ENCODE data around the gene MTHFSD.
A peak's percentile ranks its signal among the peaks of the same experiment; 100 is the strongest.
"Not testable (repeated sequence)": the region's sequence is repeated elsewhere in the genome, so short reads cannot be mapped to it uniquely, and the experiment has no call there.

MTHFSD gene, protein sequence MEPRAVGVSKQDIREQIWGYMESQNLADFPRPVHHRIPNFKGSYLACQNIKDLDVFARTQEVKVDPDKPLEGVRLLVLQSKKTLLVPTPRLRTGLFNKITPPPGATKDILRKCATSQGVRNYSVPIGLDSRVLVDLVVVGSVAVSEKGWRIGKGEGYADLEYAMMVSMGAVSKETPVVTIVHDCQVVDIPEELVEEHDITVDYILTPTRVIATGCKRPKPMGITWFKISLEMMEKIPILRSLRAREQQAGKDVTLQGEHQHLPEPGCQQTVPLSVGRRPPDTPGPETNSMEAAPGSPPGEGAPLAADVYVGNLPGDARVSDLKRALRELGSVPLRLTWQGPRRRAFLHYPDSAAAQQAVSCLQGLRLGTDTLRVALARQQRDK

DNA sequence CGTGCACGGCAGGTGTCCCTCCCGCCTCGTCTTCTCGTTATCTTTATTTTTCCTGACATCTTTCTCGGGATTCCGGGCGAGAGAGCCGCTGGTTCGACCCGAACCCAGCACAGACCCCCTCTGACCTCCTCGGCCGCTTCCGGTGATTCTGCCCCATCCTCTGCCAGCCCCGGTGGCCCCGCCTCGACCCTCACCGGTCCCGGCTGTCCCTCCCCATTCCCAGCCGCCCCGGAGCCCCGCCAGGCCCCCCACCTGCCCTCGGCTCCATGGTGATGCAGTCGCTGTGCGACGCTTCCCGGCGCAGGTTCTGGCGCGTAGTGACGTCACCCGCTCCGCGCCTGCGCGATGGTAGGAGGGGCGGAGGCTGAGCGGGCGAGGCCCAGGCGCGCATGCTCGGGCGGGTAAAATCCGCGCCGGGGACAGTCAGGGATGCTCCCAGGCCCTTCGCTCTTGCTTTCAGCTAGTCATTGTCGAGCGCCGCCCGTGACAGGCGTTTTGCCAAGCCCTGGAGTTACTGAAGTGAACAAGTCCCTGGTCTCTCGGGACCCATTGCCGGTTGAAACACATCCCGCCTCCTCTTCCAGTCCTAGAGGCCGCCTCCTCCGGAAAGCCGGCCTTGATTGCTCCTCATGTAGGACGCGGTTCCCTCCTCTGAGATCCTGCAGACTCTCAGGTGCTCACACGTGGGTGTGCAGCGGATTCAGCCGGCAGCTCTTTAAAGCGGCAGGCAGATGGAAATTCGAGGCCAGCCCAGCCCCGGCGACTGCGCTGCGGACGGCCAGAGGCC, at the start of gene MTHFSD:
TSS of gene MTHFSD (minus strand) at position 319 of the 787 bp plus-strand sequence. CDS start at position 268, 51 bp downstream.
- peak; percentile 77 to 89 for DNase-seq

DNA sequence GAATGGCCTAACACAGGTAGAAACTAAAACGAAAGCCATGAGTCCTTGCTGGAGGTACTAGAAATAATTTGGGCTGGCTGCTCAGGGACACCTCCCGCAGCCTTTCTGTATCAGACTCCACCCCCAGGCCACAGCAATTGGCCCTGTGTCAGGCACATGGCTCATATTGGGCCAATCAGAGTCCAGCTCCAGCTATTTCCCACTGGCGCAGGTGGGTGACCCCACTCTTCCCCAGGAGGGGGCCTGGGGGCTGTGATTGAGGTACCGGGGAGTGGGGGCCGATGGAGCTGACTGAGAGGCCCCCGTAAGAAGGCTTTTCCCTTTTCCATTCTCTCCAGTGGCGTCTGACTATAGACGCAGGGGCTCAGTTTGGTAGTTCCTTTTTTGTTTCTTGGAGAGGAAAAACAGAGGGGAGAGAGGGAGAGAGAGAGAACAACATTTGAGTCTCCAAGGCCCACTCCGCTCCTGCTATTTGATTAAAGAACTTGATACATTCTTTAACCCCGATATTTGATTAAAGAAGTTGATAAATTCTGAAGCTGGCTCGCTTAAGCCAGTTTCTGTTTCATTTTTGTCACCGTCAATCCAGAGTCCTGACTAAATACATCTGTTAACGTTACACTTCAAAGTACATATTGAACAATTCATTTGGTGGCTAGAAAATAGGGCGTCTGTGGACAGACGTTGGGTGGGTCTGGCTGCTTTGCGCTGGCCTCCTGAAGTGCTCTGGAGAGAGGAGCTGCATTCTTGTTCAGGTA, 49.6 kb upstream of the MTHFSD start:
- no peak for DNase-seq

GRCh38 chr16:86602521-86602920, 47.5 kb upstream of the MTHFSD start:
- no peak for DNase-seq

GRCh38 chr16:86601356-86601755, 46.3 kb upstream of the MTHFSD start:
- DNase-seq: no peak

DNA sequence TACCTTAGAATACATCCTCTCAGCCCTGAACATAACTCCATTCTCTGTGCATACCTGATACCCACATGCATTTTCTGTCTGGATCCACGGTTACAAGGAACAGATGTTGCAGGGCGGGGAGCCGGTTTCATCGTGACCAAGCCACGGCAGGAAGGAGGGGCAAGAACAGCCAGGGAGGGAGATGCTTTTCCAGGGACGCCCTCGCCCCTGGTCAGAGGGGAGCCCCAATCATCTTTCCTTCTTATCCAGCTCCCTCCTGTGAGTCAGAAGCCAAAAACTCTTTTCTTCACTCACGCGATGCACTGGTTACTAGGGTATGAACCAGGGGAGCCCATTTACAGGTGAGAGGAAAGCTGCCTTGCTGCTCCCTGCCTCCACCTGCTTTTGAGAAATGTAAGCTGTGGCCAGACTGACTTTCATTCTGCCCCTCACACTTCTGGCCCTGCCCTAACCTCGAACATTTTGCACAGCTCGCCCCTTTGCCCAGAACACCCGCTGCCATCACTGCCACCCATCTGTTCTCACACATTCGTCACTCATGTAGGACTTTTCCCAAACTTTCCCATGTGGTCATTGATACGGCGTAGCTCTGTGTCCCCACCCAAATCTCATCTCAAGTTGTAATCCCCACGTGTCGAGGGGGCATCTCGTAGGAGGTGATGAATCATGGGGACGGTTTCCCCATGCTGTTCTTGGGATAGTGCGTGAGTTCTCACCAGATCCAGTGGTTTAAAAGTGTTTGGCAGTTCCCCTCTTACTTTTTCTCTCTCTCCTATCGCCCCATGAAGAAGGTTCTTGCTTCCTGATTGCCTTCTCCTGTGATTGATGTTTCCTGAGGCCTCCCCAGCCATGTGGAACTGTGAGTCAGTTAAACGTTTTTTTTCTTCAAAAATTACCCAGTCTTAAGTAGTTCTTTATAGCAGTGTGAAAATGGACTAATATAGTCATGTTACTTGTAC, 43.9 kb upstream of the MTHFSD start:
- no peak for DNase-seq

DNA sequence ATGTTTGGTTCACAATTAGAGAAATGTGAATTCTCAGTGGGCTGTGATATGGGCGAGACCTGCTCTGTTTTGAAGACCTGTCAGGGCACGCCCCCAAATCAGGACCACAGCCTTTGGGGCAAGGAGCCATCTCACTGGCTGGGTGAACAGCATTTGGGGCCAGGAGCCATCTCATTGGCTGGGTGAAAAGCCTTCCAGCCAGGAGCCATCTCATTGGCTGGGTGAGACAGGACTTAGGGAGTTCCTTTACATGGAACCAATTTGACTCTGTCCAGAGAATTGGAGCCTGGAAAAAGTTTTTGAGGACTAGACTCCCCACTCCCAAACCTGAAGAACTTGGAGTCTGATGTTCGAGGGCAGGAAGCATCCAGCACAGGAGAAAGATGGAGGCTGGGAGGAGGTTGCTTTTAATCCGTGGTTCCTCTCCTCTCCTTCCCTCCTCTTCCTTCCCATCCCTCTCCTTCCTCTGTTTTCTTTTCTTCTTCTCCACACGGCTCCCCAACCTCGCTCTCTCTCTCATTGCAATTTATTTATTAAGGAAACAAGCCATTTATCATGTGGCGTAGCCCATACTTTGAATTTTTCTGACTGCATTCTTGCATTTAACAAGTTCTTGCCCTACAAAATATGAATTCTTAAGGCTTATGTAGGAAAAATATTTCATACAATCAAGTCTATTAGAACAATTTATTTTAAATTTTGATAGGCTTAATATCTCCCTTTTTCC, 43.0 kb upstream of the MTHFSD start:
- DNase-seq: no peak

DNA sequence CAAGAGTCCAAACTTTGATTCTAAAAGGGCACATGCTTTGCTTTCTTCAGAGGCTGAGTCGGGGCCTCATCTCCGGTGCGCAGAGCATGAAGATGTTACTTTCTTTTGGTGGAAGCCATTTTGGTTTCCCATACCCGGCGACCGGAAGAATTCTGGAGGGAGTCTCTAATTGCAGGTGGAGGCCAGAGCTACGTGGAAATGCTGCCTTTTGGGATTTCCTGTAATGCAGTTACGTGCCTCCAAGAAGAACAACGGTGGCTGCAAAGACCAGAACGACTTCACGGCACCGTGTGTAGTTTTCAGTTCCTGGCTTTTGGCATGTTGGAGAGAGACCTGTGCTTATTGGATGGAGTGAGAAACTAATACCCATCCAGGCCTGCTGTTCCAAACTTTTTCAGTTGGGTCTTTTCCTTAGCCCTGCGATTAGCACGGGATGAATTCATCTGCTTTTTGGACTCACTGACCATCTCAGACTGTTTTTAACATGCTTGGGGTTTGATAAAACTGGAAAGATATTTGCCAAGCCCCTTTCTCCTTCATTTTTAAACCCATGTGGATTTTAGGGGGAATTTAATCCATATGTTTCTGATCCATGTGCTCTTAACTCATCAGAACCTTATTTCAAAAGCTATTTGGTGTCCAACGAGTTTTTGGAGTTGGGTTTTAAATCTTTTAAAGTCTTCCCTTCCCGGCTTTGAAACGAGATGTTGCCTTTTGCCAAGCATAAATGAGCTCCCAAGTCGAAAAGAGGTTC, 42.3 kb upstream of the MTHFSD start:
- no peak for DNase-seq

- DNase-seq: no peak
Measured at GRCh38 chr16:86595983-86596605, 41.1 kb upstream of the MTHFSD start.

DNA sequence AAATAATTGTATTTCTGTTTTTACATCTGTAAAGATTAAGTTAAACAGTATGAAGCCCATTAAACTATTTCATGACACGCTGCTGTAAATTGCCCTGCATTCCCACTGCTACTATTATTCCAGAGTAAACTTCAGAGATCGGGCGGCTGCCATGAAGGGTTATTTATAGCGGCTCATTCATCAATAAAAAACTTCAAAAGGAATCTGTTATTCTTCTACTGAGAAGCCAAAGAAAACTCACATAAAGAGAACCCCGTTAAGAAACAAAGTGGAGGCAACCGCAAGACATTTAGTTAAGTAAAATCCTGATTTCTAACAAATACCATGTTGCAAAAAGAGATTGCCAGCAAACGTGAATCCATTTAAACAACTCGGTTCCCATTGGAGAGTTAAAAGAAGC, 39.7 kb upstream of the MTHFSD start:
- no peak for DNase-seq

GRCh38 chr16:86593913-86594620, 39.0 kb upstream of the MTHFSD start:
- DNase-seq: no peak

DNA sequence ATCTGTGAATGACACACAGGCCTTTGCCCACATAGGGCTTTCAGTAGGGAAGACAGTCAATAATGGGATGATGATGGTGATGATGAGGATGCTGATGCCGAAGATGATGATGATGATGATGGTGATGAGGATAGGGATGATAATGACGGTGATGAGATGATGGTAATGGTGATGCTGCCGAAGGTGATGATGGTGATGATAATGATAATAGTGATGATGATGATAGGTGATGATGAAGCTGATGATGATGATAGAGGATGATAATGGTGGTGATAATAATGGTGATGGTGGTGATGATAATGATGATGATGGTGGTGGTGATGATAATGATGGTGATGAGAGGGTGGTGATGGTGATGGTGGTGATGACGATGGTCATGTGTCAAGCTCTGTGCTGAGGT, 36.2 kb upstream of the MTHFSD start:
- no peak for DNase-seq

DNA sequence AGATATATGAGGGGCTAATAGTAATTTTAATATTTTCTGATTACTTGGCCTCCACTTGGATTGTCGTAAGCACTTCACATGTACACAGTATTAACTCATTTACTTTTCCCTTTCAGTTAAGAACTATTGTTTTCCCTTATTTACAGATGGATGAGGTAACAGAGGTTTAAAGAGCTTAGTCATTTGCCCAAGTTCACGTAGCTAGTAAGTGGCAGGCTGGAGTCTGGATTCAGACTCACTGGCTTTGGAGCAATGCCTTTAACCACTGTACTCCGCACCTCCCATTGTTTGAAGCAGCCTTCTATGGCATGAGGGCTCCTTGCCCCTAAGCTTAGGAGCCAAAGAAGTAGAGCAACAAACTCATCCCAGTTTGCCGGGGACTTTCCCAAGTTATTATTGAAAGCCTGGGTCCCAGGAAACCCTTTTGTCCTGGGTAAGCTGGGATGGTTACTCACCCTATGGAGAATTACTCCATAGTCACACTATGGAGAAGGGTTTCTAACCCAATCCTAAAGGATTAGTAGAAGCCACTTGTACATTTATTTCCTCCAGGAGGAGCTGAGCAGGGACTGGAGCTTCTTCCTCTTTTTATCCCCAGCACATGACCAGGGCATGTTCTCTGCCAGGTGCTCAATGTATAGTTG, 35.6 kb upstream of the MTHFSD start:
- no peak for DNase-seq

DNA sequence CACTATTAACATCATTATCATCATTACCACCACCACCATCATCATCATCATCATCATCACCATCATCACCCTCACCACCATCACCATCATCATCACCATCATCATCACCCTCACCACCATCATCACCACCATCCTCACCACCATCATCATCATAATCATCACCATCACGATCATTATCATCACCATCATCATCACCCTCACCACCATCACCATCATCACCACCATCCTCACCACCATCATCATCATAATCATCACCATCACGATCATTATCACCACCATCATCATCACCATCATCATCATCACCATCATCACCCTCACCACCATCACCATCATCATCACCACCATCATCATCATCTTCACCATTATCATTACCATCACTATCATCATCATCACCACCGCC, 32.9 kb upstream of the MTHFSD start:
- not testable (repeated sequence) for DNase-seq

GRCh38 chr16:86587487-86587886, 32.5 kb upstream of the MTHFSD start:
- DNase-seq: no peak

DNA sequence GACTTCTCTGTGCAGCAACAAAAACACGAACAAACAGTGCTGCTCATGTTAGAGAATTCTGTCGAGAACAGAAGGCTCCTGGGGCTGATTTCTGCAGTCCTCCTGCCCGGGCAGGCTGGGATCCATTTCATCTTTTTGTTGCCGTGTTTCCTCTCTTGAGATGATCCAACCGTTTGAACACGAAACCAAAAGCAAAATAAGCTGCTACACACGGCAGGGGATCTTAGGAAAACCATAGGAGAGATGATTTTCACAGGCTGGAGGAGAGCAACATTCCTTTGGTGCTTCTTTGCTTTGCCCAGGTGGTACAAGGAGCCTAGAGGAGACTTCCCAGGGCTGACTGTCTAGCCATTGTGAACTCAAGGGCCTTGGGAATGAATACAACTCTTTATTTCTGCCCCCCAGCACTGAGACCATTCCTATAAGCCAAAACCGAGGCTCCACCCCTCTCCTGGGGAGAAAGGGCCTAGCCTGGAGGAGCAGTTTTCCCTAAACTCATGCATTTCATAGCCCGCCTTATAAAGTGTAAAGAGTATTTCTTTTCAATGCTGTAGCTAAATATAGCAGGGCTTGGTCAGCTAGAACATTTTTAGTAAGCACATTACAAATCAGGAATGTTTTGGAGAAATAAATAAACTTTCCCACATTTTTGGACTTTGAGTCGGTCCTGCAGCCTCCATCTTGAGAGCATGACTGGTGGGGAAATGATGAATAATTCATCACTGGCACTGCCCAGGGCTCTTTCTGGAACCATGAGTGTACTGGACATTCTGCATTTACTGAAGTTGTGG, 31.0 kb upstream of the MTHFSD start:
- DNase-seq: no peak

DNA sequence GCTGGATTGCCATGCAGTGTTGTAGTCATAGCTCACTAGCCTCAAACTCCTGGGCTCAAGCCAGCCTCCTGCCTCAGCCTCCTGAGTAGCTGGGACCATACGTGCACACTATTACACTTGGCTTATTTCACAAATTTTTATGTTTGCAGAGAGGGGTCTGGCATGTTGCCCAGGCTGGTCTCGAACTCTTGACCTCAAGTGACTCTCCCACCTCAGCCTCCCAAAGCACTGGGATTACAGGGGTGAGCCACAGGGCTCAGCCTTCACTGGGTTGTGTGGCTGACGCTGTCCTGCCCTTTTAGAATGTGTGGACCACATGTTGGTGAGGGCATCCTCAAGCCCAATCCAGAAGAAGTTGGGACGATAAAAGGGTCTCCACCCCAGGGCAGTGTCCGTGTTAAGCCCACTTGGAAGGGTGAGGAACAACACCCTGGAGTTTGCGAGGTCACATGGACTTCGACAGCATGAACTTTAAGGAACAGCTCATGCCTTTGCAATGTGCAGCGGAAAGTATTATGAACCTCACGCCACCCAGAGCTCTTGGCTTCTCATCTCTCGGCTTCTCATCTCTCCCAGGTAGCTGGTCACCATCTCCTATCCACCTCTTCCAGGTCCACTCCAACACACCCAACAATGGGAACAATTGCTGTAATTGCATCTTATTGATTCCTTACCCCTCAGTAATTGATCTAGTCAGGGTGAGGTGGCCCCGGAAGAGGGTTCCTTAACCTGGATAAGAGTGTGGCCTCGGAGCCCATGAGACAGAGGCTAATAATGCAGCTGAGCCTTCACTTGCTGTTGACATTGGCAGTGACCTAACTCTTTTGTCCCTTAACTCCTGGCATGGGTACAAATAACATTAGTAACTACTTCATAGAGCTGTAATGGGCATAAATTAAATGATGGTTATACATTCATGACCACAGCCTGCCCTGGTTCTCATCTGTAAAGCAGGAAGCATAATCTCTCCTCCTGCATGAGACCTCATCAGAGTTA, 30.0 kb upstream of the MTHFSD start:
- DNase-seq: no peak

All from NCI-H524 (cell line).